PC-9 (cell line): ENCODE measurements around the gene PPP1R16B. TPM values are rescaled to one million over a fixed set of nuclear protein-coding genes. Genes with fewer than 3 reads are reported as not detected.
A peak's percentile ranks its signal among the peaks of the same experiment; 100 is the strongest.

Source experiments
- BruUV-seq: library from RNA; stranded (reverse); fragments of 400-500 nt; replicated peaks from 2 replicates; lab custom pipeline; 2021; lab: Mats Ljungman, UMichigan
- CTCF ChIA-PET: fragments of 300-600 bp; sonication (Branson Sonifier 250); formaldehyde crosslinking; loops from one replicate; lab custom pipeline; 2022; ENCODE audit warnings: antibody characterized with exemption; lab: Charles Lee
- POLR2A ChIA-PET: fragments of 300-600 bp; sonication (Branson Sonifier 250); formaldehyde crosslinking; loops from one replicate; lab custom pipeline; 2022; ENCODE audit warnings: antibody characterized with exemption; ENCODE audit not compliant: unreplicated experiment; lab: Charles Lee
- DNase-seq, 2 experiments: peaks; one replicate each; pipeline versions ENCODE4 v3.0.0 to v3.0.0-alpha.2; 2015 to 2022; ENCODE audit warnings: mixed read lengths in 1 of 2
- H2AFZ ChIP-seq: fragments of 200-600 bp; sonication (generic); 2 replicates; pipeline ENCODE4 v1.8.1; 2017; ENCODE audit warnings: antibody characterized with exemption
- H3F3A ChIP-seq: fragments of 200-600 bp; sonication (generic); 2 replicates; pipeline ENCODE4 v1.8.1; 2017; ENCODE audit warnings: antibody characterized with exemption, mild to moderate bottlenecking, low read depth; ENCODE audit not compliant: insufficient read depth
- H3K27ac ChIP-seq: fragments of 200-600 bp; sonication (generic); 2 replicates; pipeline ENCODE4 v1.6.1; 2016; ENCODE audit warnings: mixed run types
- H3K27me3 ChIP-seq: fragments of 200-600 bp; sonication (generic); 2 replicates; pipeline ENCODE4 v1.6.1; 2016; ENCODE audit warnings: low read depth, mixed run types; ENCODE audit not compliant: insufficient read depth
- H3K36me3 ChIP-seq: fragments of 200-600 bp; sonication (generic); 2 replicates; pipeline ENCODE4 v1.6.1; 2016; ENCODE audit warnings: low read depth, mixed run types
- H3K4me1 ChIP-seq: fragments of 200-600 bp; sonication (generic); replicated peaks from 2 replicates; pipeline ENCODE4 v1.6.1; 2016; ENCODE audit warnings: mixed run types; ENCODE audit not compliant: insufficient read depth
- H3K4me2 ChIP-seq: fragments of 200-600 bp; sonication (generic); 2 replicates; pipeline ENCODE4 v1.6.1; 2017; ENCODE audit warnings: mixed run types
- H3K4me3 ChIP-seq: fragments of 200-600 bp; sonication (generic); 2 replicates; pipeline ENCODE4 v1.6.1; 2016; ENCODE audit warnings: mixed run types
- H3K79me2 ChIP-seq: fragments of 200-600 bp; sonication (generic); 2 replicates; pipeline ENCODE4 v1.6.1; 2017; ENCODE audit warnings: low read depth, mixed run types
- H3K9me2 ChIP-seq: fragments of 200-600 bp; sonication (generic); 2 replicates; pipeline ENCODE4 v1.8.1; 2017; ENCODE audit warnings: mild to moderate bottlenecking; ENCODE audit not compliant: insufficient read depth
- H3K9me3 ChIP-seq: fragments of 200-600 bp; sonication (generic); 2 replicates; pipeline ENCODE4 v1.8.1; 2016; ENCODE audit warnings: low read depth; ENCODE audit not compliant: insufficient read depth
- H4K20me1 ChIP-seq: fragments of 200-600 bp; sonication (generic); 2 replicates; pipeline ENCODE4 v1.8.1; 2017; ENCODE audit not compliant: insufficient read depth
- CTCF ChIP-seq: fragments of 200-600 bp; sonication (generic); conservative IDR thresholded peaks from 2 replicates; pipeline ENCODE4 v1.6.1; 2017; ENCODE audit warnings: mixed run types, antibody characterized with exemption, mild to moderate bottlenecking, moderate library complexity
- EZH2 ChIP-seq: fragments of 200-600 bp; sonication (generic); IDR thresholded peaks from 2 replicates; pipeline ENCODE4 v1.8.0; 2017; ENCODE audit warnings: antibody characterized with exemption, low read depth
- intact Hi-C: fragments of 100-400 bp; cut with micrococcal nuclease; formaldehyde crosslinking; loops from one replicate; pipeline ENCODE4 v1.10.0; 2022; ENCODE audit not compliant: unreplicated experiment
- total RNA-seq: library from RNA; stranded (reverse); gene quantifications from 2 replicates; pipeline ENCODE4 v1.2.3, GENCODE V29; 2021

Gene PPP1R16B
- total RNA-seq, 1 experiment from 2014 or later = not detected

GRCh38 chr20:38774167-38774566 lies 31.3 kb upstream of the PPP1R16B start:
- Histone ChIP-seq H3F3A (peaks cover 4% of the 10 kb centered on the region; the same call in 1 of the 2 replicates), H3K4me3 (no peak overlapping the region), H3K27me3 (no peaks in the 10 kb centered on the region), H3K9me2 (no peaks in the 10 kb centered on the region), H3K4me2 (no peak overlapping the region), H3K9me3 (no peaks in the 10 kb centered on the region), H4K20me1 (no peaks in the 10 kb centered on the region), H3K36me3 (no peaks in the 10 kb centered on the region), H2AFZ (no peak overlapping the region), H3K4me1 (no peaks in the 10 kb centered on the region), H3K79me2 (no peaks in the 10 kb centered on the region), H3K27ac (no peak overlapping the region)
- BruUV-seq = no TSS peak
- TF ChIP-seq CTCF (no peak), EZH2 (no peak)
- DNase-seq = no peak
- CTCF ChIA-PET = no interaction called here
- POLR2A ChIA-PET = no interaction called here
- intact Hi-C loops = no loop called here

- Histone ChIP-seq H2AFZ (no peak overlapping the region), H4K20me1 (no peaks in the 10 kb centered on the region), H3K4me2 (no peak overlapping the region), H3K4me3 (no peak overlapping the region), H3K27me3 (no peaks in the 10 kb centered on the region), H3K79me2 (no peaks in the 10 kb centered on the region), H3F3A (peaks cover 16% of the 10 kb centered on the region; the same call in 1 of the 2 replicates), H3K4me1 (peaks cover 13% of the 10 kb centered on the region), H3K9me2 (no peaks in the 10 kb centered on the region), H3K9me3 (no peaks in the 10 kb centered on the region), H3K27ac (no peak overlapping the region), H3K36me3 (no peaks in the 10 kb centered on the region)
- intact Hi-C loops = no loop called here
- DNase-seq = no peak
- TF ChIP-seq CTCF (no peak), EZH2 (no peak)
- CTCF ChIA-PET = interaction anchor here (0.6 to 1.0 kb wide), 2 partner anchors 15 to 95 kb away, joined by 4 to 5 read pairs; no protein-coding TSS in a partner anchor
- BruUV-seq = no TSS peak
- POLR2A ChIA-PET = no interaction called here
Observed at GRCh38 chr20:38776363-38776762, 29.1 kb upstream of the PPP1R16B start.

GRCh38 chr20:38779247-38780097 lies 26.0 kb upstream of the PPP1R16B start:
- no peak overlapping the region for H3K4me3 ChIP-seq
- TF ChIP-seq CTCF (no peak), EZH2 (no peak)
- peak; percentile 62 to 79 for DNase-seq
- H4K20me1 ChIP-seq = no peaks in the 10 kb centered on the region
- no peaks in the 10 kb centered on the region for H3K9me3 ChIP-seq
- H3K27me3 ChIP-seq = no peaks in the 10 kb centered on the region
- ChIA-PET POLR2A (no interaction called here), CTCF (interaction anchor here (1.5 kb wide), 1 partner anchor 11 kb away, joined by 3 read pairs; no protein-coding TSS in a partner anchor)
- no peak overlapping the region for H2AFZ ChIP-seq
- no peaks in the 10 kb centered on the region for H3K36me3 ChIP-seq
- no peak overlapping the region for H3K27ac ChIP-seq
- peaks cover 13% of the 10 kb centered on the region for H3K4me1 ChIP-seq
- peaks cover 16% of the 10 kb centered on the region; the same call in 1 of the 2 replicates for H3F3A ChIP-seq
- no peaks in the 10 kb centered on the region for H3K79me2 ChIP-seq
- BruUV-seq = no TSS peak
- H3K4me2 ChIP-seq = peak overlapping the region; percentile 56
- H3K9me2 ChIP-seq = no peaks in the 10 kb centered on the region
- intact Hi-C loops = no loop called here
